RPMI8226 (cell line): ENCODE results near the gene GIPR.
"Not testable (repeated sequence)": the region's sequence is repeated elsewhere in the genome, so short reads cannot be mapped to it uniquely, and the experiment has no call there.

Experiments used
- DNase-seq: peaks from one replicate; pipeline ENCODE4 v3.0.0-alpha.2; 2015

GIPR gene

DNA sequence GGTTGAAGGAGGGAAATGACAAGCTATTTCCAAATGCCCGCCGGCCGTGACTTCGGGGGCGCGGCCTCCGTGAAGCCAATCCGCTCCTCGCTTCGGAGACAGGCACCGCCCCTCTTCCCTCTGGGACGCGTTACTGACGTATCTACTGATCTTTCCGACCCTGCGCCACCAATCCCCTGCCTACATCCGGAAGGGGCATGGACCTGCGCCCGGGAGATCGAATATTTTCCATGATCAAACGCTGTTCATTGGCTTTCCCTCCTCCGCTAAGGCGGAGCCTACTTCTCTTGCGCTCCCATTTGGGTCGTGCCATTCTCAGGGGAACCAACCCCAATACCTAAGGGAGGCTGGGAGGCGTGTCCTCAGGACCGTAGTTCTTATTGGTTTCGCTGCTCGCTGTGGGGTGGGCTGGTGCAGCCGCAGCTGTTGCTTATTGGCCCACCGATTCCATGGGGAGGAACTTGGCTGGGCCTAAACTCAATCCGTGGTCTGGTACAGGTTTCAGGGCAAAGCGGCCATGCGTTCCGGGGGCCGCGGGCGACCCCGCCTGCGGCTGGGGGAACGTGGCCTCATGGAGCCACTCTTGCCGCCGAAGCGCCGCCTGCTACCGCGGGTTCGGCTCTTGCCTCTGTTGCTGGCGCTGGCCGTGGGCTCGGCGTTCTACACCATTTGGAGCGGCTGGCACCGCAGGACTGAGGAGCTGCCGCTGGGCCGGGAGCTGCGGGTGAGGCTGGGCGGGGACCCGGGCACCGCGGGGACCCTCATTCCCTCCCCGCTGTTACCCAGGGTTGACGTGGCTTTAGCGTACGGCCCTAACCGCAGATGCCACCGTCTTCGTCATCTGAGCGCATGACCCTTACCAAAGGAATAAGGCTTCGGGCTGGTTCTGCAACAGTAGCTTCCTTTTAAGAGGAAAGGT, 24.4 kb downstream of the GIPR start, which contains the start of gene QPCTL:
Gene QPCTL, plus strand, starts transcription at position 480 of the 919 bp plus-strand sequence. Its CDS starts 38 bp downstream, at position 518.
- DNase-seq: peak; percentile 97

DNA sequence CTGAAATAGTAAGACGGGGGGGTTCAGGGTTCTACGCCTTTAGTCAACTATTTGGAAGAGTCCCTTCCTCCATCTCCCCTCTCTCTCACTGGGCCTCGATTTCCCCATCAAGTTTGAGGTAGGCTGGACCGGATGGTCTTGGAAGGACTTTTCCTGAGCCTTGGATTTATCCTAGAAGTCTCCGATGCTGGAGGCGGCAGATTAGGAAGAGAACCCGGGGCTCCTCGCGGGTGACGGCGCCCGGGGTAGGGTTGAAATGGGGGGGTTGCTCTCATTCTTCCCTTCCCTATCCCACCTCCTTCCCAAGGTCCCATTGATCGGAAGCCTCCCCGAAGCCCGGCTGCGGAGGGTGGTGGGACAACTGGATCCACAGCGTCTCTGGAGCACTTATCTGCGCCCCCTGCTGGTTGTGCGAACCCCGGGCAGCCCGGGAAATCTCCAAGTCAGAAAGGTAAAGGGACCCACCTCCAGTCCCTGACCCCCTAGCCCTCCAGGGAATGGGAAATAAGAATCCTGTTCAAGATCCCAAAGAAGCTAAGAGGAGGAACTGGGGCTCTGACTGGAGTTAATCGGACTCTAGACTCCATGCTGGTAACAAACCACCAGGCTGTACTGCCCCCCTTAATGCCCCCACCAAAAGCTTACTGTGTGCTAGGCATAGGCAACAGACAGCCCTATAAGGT, 25.2 kb downstream of the GIPR start:
- DNase-seq: peak; percentile 68

DNA sequence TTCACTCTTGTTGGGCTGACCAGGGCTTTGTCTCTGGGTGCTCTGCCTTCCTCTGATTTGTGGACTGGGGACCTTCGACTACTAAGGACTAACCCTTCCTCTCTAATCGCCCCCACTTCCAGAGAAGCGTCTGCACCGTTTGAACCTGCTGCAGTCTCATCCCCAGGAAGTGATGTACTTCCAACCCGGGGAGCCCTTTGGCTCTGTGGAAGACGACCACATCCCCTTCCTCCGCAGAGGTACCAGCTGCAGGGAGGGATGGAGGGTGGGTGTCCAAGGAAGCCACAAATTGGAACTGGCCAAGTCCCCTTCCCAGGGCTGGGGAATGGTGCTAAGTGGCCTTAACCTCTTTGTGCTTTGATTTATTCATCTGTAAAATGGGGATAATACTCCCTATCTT, 33.7 kb downstream of the GIPR start:
- no peak for DNase-seq

DNA sequence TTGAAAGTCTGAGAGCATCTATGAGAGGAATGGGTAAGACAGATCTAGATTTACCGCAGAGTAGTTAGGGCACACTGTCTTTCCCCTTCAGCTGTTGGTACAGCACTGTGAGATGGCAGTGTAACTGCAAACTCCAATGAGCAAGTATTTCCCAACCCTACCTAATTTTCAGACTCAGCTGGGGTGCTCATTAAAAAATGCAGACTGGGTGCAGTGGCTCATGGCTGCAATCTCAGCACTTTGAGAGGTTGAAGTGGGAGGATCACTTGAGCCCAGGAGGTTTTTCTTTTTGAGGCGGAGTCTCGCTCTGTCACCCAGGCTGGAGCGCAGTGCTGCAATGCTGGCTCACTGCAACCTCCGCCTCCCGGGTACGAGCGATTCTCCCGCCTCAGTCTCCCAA, 37.1 kb downstream of the GIPR start:
- DNase-seq: peak; percentile 23

DNA sequence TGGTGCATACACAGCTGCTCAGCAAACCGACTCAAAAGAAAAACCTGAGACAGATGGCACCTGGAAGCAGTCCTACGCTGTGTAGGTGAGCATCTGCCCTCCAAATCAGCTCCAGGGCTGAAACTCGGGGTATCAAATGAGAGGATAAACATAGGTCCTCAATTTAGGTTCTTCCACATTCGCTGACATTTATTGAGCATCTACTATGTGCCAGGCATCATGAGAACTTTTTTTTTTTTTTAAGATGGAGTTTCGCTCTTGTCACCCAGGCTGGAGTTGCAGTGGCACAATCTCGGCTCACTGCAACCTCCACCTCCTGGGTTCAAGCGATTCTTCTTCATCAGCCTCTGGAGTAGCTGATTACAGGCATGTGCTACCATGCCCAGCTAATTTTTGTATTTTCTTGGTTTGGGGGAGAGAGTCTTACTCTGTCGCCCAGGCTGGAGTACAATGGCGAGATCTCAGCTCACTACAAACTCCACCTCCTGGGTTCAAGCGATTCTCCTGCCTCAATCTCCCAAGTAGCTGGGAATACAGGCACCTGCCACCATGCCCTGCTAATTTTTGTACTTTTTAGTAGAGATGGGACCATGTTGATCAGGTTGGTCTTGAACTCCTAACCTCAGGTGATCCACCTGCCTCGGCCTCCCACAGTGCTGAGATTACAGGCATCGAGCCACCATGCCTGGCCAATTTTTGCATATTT, 37.8 kb downstream of the GIPR start:
- DNase-seq: no peak

DNA sequence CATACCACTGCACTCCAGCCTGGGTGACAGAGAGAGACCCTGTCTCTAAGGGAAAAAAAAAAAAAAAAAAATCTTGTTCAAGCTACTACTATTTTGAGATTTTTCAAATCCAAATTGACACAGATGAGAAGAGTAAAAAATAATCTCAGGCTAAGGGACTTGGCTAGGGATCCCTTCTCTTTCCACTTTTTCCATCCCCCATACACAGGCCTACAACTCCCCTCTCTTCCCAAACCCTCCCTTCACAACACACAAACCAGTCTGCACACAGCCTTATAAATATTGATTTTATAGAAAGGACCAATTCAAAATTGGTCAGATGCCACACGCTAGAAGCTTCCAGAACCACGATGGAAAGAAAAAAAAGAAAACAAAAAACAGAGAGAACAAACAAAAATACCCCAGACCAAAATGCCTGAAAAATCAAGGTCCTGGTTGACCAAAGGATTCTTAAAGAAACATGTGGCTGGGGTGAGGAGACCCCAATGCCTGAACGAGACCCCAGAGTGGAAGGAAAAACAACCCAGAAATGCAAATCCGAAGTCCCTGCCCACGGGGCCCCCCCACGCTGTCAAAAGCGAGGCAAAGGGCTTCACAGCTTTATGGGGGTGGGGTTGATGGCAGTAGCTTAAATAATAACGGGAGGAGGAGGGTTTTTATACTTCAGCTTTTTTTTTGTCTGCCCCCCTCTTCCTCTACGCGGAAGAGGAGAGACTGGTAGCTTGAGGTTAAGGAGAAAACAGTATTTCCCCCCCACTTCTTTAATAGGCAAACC, 42.5 kb downstream of the GIPR start:
- DNase-seq: no peak

DNA sequence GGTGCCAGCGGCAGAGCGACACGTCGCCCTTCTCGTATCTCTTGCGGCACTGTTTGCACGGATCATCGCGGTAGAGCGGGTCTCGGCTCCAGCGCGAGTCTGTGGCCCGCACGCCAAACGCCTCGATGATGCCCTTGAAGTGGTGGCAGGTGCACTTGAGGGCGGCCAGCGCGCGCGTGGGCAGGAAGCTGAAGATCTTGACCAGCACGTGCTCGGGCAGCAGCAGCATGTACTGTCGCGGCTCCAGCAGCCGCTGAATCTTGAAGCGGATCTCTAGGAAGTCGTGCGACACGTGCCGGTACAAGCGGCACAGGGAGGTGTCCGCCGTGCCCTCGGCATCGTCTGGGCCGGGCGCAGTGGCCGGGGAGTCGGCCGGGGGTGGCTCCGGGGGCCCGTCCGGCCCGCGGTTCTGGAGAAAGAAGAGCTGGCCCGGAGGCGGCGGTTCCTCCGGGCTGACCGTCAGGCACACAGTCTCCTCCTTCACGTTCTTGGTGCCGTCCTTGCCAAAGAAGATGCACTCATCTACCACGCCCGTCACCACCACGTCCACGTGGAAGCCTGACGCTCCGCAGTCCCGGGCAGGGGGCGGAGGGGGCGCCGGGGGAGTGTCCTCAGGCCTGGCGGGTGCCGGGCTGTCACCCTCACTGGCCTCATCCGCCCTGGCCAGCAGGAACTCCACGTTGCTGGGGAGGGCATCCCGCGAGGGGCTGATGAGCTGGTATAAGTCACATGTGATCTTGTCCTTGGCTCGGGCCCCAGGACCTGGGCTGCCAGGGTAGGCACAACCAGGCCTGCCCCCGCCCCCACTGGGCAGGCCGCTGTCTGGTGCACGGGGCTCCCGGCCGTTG, 44.1 kb downstream of the GIPR start:
- DNase-seq: no peak

DNA sequence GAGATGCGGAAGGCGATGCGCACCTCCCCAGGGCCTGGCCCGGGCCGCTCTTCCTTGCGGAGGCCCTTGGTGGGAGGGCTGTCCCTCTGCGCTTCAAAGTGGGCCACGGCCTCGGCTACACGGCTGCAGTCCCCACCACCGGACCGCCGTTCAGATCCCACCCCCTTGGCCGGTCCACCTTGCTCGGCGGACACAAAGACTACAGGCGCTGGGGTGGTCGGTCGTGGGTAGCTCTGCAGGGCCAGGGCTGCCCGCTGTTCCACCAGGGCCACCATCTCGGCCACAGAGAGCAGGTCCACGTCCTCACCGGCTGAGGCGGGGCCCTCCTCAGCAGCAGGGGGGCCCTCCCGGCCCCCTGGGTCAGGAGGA, 44.7 kb downstream of the GIPR start:
- DNase-seq: no peak

DNA sequence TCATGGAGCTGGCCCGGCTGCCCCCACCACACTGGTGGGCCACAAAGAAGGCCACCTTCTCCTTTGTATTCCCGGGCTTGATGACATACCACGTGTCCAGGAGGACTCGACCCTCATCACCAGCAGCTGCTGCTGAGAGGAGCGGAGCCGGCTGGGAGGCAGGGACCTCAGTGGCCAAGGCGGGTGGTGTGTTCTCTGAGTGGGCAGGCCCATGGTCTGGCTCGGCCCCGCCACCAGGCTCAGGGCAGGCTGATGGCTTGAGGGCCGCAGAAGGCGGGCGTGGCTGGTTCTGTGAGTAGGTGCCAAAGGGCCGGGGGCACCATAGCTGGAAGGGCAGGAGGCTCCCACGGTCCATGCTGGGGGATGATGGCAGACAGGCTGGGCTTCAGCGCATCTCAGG, 45.1 kb downstream of the GIPR start:
- no peak for DNase-seq

DNA sequence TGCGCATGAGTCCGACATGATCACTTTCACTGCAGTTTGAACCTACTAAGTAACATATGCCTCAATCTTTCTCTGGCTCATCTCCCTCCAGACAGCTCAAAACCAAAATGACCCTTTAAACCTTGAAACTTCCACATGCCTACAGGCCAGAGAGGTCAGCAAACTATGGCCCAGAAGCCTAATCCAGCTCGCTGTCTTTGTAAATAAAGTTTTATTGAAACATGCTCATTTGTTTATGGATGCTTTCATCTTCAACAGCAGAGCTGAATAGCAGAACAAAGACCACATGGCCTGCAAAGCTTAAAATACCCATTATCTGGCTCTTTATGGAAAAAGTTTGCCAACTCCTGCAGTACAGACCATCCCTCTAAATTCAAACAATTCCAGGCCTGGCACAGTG, 47.1 kb downstream of the GIPR start:
- no peak for DNase-seq

DNA sequence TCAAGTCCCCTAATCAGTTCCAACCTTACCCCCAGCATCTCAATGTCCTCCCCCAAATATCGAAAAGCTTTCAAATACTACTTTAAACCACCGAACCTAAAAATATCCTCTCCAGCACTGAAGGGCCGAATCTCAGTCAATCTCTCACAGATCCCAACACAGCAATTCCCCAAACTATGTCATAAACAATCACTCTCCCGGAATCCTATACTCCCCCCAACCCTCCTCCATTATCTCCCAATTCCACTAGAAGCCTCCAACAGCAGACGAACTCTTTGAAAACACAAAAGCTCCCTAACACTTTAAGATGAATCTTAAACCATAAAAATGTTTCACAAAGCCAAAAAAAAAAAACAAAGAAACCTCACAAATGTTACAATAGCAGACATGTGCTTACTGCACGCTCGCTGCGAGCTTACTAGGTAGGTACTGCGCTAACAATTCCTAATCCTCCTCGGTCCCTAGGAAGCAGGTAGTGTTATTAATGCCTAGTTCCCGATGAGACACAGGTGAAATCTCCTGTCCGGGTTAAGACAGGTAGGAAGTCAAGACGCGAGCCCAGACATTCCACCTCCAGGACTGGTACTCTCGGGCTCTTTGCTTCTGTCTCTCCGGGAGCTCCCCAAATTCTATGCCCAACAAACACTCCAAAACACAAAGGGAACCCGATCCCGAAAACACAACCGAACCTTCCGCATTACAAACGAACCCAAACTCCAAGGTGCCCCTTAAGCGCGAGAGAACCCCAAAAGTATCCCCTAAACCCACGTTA, 48.5 kb downstream of the GIPR start:
- peak; percentile 28 for DNase-seq

DNA sequence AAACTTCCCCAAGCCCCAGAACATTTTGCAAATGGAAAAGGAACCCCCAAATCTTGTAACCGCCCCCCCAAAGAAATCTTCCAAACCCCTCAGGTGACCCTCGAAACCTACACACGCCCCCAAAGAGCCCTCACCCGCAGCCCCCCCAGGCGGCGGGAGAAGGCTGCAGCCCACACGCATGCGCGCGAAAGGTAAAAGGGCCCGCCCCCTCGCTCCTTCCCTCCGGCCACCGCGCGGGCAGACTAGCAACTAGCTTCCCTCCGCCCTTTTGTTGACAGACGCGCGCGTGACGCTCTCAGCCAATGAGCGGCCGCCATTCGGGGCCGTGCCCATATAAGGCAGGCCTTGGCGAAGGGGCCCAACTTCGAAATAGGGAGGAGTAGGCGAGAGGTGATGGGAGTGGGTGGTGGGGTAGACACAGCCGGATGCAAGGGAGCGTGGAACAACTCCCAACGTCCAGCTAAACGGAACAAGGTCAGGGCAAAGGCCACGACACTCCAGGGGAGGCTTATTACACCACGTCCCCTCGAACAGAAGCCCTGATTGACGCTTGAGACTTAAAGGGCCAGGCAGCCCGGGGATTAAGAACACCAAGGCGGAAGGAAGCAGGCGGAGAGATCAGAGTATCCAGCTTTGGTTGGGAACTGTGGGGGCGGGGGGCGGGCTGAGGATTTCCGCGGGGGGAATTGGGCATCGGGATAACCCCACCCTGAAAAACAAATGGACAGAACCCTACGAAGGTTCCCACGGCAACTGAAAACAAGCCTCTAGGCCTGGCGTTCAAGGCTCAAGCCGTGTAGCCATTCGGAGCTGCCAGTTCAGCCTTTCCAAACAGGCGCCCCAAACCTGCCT, 49.3 kb downstream of the GIPR start:
- peak; percentile 98 for DNase-seq

DNA sequence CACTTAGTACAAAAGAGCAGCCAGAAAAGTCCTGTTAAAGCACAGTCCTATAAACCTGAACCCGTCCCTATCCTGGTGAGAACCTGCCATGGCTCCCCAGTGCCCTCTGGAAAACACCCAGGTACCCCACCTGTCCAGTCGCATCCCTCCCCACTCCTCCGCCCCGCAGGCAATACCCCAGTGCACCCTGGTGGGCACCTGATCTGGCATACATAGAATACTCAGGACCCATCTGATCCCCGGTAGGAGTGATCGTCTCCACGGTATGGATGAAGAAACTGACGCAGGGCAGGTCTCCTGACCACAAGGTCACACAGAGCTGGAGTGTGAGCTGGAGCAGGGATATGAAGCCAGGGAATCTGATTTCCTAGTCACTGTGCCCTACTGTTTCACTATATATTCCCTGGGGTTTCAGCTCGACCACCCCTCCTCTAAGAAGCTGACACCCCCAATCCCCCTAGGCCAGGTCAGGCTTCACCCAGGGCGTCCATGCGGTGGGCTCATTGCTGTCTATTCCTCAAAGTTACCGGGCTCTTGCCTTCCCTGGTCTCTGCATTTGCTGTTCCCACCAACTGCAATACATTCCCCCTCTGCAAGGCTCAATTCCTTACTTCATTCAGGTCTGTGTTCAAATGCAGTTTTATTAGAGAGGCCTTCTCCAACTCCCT, 50.1 kb downstream of the GIPR start:
- DNase-seq: no peak

DNA sequence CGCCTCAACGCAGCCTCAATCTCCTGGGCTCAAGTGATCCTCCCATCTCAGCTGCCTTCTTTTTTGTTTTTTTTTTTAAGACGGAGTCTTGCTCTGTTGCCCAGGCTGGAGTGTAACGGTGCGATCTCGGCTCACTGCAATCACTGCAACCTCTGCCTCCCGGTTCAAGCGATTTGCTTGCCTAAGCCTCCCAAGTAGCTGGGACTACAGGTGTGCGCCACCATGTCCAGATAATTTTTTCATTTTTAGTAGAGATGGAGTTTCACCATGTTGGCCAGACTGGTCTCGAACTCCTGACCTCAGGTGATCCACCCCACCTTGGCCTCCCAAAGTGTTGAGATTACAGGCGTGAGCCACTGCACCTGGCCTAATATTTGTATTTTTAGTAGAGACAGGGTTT, 52.0 kb downstream of the GIPR start:
- DNase-seq: not testable (repeated sequence)

DNA sequence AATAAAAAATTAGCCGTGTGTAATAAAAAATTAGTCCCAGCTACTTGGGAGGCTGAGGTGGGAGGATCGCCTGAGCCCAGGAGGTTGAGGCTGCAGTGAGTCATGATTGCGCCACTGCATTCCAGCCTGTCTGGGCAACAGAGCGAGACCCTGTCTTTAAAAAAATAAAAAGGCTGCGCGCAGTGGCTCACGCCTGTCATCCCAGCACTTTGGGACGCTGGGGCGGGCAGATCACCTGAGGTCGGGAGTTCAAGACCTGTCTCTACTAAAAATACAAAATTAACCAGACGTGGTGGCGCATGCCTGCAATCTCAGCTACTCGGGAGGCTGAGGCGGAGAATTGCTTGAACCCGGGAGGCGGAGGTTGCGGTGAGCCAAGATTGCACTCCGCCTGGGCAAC, 60.7 kb downstream of the GIPR start:
- DNase-seq: not testable (repeated sequence)

DNA sequence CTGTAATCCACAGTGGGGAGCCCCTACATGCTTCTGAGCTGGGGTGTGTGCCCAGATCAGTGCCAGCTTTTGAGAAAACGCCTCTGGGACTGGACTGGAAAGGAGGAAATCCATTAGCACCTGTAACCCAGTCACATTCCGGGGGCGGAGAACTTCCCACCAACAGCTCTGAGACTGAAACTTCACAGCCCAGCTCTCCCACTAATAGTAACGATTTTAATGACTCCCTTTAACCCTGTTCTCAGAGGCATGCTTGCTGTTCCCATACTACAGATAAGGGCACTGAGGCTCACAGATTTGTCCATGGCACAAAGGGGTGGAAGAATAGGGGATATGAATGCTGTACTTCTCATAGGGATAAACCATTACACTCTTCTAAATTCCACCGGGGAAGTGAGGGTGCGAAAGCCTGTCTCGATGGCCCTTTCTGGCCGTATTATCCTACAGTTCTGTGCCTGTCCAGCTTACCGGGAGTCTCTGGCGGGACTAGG, 61.8 kb downstream of the GIPR start:
- peak; percentile 13 for DNase-seq

DNA sequence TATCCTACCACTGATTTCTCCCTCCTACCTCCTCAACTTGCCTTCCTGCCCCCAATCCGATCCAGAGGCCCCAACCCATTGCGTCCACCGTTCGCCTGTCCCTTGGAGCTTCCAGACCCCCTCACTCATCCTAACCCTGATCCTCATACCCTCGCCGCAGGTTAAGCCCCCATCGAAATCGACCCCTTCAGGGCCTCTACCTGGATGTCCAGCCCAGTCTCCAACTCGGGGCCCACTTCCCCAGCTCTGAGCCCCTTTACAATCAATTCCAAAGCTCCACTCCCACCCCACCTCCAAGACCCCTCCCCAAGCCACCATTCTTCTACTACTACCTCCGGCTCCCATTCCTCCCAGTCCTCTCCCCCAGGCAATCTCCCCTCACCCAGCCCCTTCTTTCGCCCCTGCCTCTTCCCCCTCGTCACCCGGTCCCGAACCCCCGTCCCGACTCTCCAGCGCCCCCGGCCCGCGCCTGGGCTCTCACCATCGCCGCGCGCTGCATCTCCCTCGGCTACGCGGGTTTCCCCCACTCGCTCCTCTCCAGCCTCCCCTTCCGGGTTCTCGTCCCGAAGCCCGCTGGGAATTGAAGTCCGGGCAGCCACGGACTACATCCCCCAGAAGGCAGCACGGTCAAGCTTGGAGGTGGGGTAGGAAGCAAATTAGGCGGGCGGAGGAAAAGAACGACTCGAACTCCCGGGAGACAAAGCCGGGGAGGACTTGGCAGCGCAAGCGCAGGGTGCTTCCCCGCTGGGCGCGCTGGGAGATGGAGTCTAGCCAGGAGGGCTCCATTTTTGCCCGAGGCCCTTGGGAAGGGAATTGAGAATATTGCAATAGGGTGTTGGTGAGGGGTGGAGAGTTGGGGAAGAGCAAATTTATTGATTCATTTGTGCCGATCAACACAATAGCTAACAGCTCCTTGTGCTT, 62.6 kb downstream of the GIPR start, which contains the start of gene FBXO46:
Gene FBXO46, minus strand, starts transcription at position 529 of the 921 bp plus-strand sequence. CDS start 17,401 bp downstream, outside the sequence.
- peak; percentile 94 for DNase-seq
